WTC11 (cell line): ENCODE measurements around the gene WNT6. TPM values are rescaled to one million over a fixed set of nuclear protein-coding genes. Genes with fewer than 3 reads are reported as not detected.

Experiments used
- ATAC-seq: fragments of 200-7000 bp; cut with Tn5 transposase; 2 replicates; pipeline ENCODE4 v1.10.0; 2021; ENCODE audit warnings: mild to moderate bottlenecking, moderate library complexity
- CTCF ChIA-PET: fragments of 300-600 bp; sonication (Branson Sonifier 250); formaldehyde crosslinking; loops from one replicate; lab custom pipeline; 2021; ENCODE audit warnings: antibody characterized with exemption; lab: Charles Lee
- POLR2A ChIA-PET: fragments of 350-600 bp; sonication (Branson Sonifier 250); formaldehyde crosslinking; loops from one replicate; lab custom pipeline; 2021; ENCODE audit warnings: antibody characterized with exemption; lab: Charles Lee
- DNase-seq: peaks from one replicate; pipeline ENCODE4 v3.0.0; 2021; ENCODE audit warnings: low spot score
- H3K27ac Mint-ChIP-seq: 2 replicates; pipeline ENCODE4 v1.8.0; 2021; ENCODE audit warnings: mixed read lengths
- H3K27me3 Mint-ChIP-seq: 2 replicates; pipeline ENCODE4 v1.8.0; 2021; ENCODE audit warnings: low read depth, mild to moderate bottlenecking, moderate library complexity, mixed read lengths
- H3K36me3 Mint-ChIP-seq: 2 replicates; pipeline ENCODE4 v1.8.0; 2021; ENCODE audit warnings: mixed read lengths
- H3K4me1 Mint-ChIP-seq: 2 replicates; pipeline ENCODE4 v1.8.0; 2022; ENCODE audit warnings: mixed read lengths
- H3K4me3 Mint-ChIP-seq: 2 replicates; pipeline ENCODE4 v1.8.0; 2021; ENCODE audit warnings: mild to moderate bottlenecking, moderate library complexity, mixed read lengths
- H3K9me3 Mint-ChIP-seq: 2 replicates; pipeline ENCODE4 v1.8.0; 2021; ENCODE audit warnings: mixed read lengths
- CREB1 ChIP-seq: sonication (generic); formaldehyde crosslinking; IDR thresholded peaks from 2 replicates; pipeline ENCODE4 v1.8.0; 2023; ENCODE audit warnings: mild to moderate bottlenecking, missing genetic modification reagents
- EMX1 ChIP-seq: fragments of 250-450 bp; sonication (Bioruptor Pico); IDR thresholded peaks from 2 replicates; pipeline ENCODE4 v1.8.0; 2021; ENCODE audit warnings: mild to moderate bottlenecking
- GRHL2 ChIP-seq: fragments of 250-450 bp; sonication (Bioruptor Pico); IDR thresholded peaks from 2 replicates; pipeline ENCODE4 v1.8.0; 2022; ENCODE audit warnings: mild to moderate bottlenecking, moderate library complexity; ENCODE audit not compliant: insufficient replicate concordance, severe bottlenecking
- MXD4 ChIP-seq: fragments of 250-450 bp; sonication (Bioruptor Pico); IDR thresholded peaks from 2 replicates; pipeline ENCODE4 v1.8.0; 2021; ENCODE audit warnings: mild to moderate bottlenecking, moderate library complexity, borderline replicate concordance
- NFATC4 ChIP-seq: fragments of 250-450 bp; sonication (Bioruptor Pico); IDR thresholded peaks from 2 replicates; pipeline ENCODE4 v1.9.0; 2021; ENCODE audit warnings: mild to moderate bottlenecking
- NR3C1 ChIP-seq: sonication (generic); formaldehyde crosslinking; conservative IDR thresholded peaks from 2 replicates; pipeline ENCODE4 v1.8.1; 2023; ENCODE audit warnings: low read depth, mild to moderate bottlenecking, missing genetic modification reagents
- OVOL2 ChIP-seq: fragments of 250-450 bp; sonication (Bioruptor Pico); IDR thresholded peaks from 2 replicates; pipeline ENCODE4 v1.9.0; 2021; ENCODE audit warnings: mild to moderate bottlenecking, borderline replicate concordance
- RELA ChIP-seq: sonication (generic); formaldehyde crosslinking; IDR thresholded peaks from 2 replicates; pipeline ENCODE4 v1.8.1; 2022; ENCODE audit warnings: missing genetic modification reagents, mild to moderate bottlenecking, borderline replicate concordance
- SMAD4 ChIP-seq: sonication (generic); formaldehyde crosslinking; IDR thresholded peaks from 2 replicates; pipeline ENCODE4 v1.8.0; 2022; ENCODE audit warnings: mild to moderate bottlenecking, missing genetic modification reagents
- TCF7 ChIP-seq: sonication (generic); formaldehyde crosslinking; IDR thresholded peaks from 2 replicates; pipeline ENCODE4 v1.8.0; 2022; ENCODE audit warnings: mild to moderate bottlenecking, low read depth, missing genetic modification reagents, moderate library complexity
- TEAD4 ChIP-seq: sonication (generic); formaldehyde crosslinking; IDR thresholded peaks from 2 replicates; pipeline ENCODE4 v1.8.0; 2022; ENCODE audit warnings: mild to moderate bottlenecking, missing genetic modification reagents
- ZBTB21 ChIP-seq: sonication (generic); formaldehyde crosslinking; IDR thresholded peaks from 2 replicates; pipeline ENCODE4 v1.8.1; 2023; ENCODE audit warnings: mild to moderate bottlenecking, missing genetic modification reagents, borderline replicate concordance
- ZNF121 ChIP-seq: sonication (generic); formaldehyde crosslinking; IDR thresholded peaks from 2 replicates; pipeline ENCODE4 v1.8.0; 2023; ENCODE audit warnings: missing genetic modification reagents
- ZNF138 ChIP-seq: sonication (generic); formaldehyde crosslinking; conservative IDR thresholded peaks from 2 replicates; pipeline ENCODE4 v1.8.1; 2022; ENCODE audit warnings: mild to moderate bottlenecking, moderate library complexity, missing genetic modification reagents
- ZNF219 ChIP-seq: sonication (generic); formaldehyde crosslinking; IDR thresholded peaks from 2 replicates; pipeline ENCODE4 v1.8.0; 2023; ENCODE audit warnings: missing genetic modification reagents, mild to moderate bottlenecking, borderline replicate concordance
- ZNF396 ChIP-seq: fragments of 250-450 bp; sonication (Bioruptor Pico); IDR thresholded peaks from 2 replicates; pipeline ENCODE4 v1.8.0; 2021; ENCODE audit warnings: mild to moderate bottlenecking, moderate library complexity, borderline replicate concordance
- total RNA-seq: library from RNA; stranded (reverse); gene quantifications from 3 replicates; pipeline ENCODE4 v1.2.3, GENCODE V29; 2021
- TF ChIP-seq, protein P1 (sequence below): sonication (generic); formaldehyde crosslinking; IDR thresholded peaks from 2 replicates; pipeline ENCODE4 v1.8.0; 2022; ENCODE audit warnings: mild to moderate bottlenecking, missing genetic modification reagents
- TF ChIP-seq, protein P2 (sequence below): fragments of 250-450 bp; sonication (Bioruptor Pico); IDR thresholded peaks from 2 replicates; pipeline ENCODE4 v1.9.0; 2021; ENCODE audit warnings: moderate library complexity, mild to moderate bottlenecking, inconsistent platforms, borderline replicate concordance
- TF ChIP-seq, protein P3 (sequence below): sonication (generic); formaldehyde crosslinking; IDR thresholded peaks from 2 replicates; pipeline ENCODE4 v1.8.1; 2022; ENCODE audit warnings: low read depth, missing genetic modification reagents, borderline replicate concordance
- TF ChIP-seq, protein P4 (sequence below): sonication (generic); formaldehyde crosslinking; IDR thresholded peaks from 2 replicates; pipeline ENCODE4 v1.8.1; 2023; ENCODE audit warnings: mild to moderate bottlenecking, missing genetic modification reagents, borderline replicate concordance
- TF ChIP-seq, protein P5 (sequence below): sonication (generic); formaldehyde crosslinking; IDR thresholded peaks from 2 replicates; pipeline ENCODE4 v1.8.0; 2022; ENCODE audit warnings: mild to moderate bottlenecking, missing genetic modification reagents
- TF ChIP-seq, protein P6 (sequence below): sonication (generic); formaldehyde crosslinking; IDR thresholded peaks from 2 replicates; pipeline ENCODE4 v1.8.0; 2022; ENCODE audit warnings: mild to moderate bottlenecking, missing genetic modification reagents
- TF ChIP-seq, protein P7 (sequence below): sonication (generic); formaldehyde crosslinking; IDR thresholded peaks from 2 replicates; pipeline ENCODE4 v1.8.0; 2022; ENCODE audit warnings: missing genetic modification reagents

Gene WNT6
- total RNA-seq, 1 experiment from 2014 or later: not detected

DNA sequence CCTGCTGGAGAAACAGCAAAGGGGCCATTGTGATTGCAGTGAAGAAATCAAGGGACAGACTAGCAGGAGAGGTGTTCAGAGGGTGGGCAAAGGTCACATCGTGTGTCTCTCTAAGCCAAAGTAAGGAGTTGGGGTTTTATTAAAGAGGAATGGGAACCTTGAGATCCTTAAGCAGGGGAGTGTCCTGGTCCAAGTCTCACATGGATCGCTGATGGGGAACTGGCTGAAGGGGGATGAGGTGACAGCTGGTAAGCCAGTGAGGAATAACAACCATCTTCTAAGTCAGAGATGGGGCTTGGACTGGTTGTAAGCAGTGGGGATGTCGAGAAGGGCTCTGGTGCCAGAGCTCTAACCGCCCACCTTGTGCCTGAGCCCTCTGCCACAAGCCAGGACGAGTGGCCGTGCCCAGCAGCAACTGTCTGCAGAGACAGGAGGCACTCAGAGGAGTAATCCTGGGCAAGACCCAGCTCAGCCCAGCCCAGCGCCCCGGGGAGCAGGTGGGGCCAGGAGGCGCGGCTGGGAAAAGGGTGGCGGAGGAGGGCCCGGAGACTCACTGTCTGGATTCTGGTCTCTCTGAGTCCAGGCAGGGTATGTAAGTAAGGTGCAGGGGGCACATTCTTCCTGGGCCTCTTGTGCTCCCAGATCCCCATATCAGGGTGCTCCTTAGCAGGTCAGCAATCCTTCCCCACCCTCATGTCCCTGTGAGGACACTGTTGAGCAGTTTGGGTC, 34.7 kb downstream of the WNT6 start:
- H3K27ac Mint-ChIP-seq: no peak overlapping the region
- H3K4me3 Mint-ChIP-seq: no peak overlapping the region
- H3K4me1 Mint-ChIP-seq: peaks cover 24% of the 10 kb centered on the region
- no peaks in the 10 kb centered on the region for H3K36me3 Mint-ChIP-seq
- no peaks in the 10 kb centered on the region for H3K9me3 Mint-ChIP-seq
- CTCF ChIA-PET: interaction anchor here (2.2 to 9.5 kb wide), 3 partner anchors 15 to 86 kb away, joined by 9 to 422 read pairs (median 40); partner anchors contain the start of gene WNT10A
- H3K27me3 Mint-ChIP-seq: peaks cover 100% of the 10 kb centered on the region
- DNase-seq (no peak), ATAC-seq (no peak)
- TF ChIP-seq TEAD4 (CRISPR knock-in tag): no peak
- no peak for TF ChIP-seq EMX1 (CRISPR knock-in tag)
- TF ChIP-seq, protein P1, sequence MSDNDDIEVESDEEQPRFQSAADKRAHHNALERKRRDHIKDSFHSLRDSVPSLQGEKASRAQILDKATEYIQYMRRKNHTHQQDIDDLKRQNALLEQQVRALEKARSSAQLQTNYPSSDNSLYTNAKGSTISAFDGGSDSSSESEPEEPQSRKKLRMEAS (CRISPR knock-in tag): no peak
- TF ChIP-seq MXD4 (CRISPR knock-in tag): no peak
- TF ChIP-seq, protein P2, sequence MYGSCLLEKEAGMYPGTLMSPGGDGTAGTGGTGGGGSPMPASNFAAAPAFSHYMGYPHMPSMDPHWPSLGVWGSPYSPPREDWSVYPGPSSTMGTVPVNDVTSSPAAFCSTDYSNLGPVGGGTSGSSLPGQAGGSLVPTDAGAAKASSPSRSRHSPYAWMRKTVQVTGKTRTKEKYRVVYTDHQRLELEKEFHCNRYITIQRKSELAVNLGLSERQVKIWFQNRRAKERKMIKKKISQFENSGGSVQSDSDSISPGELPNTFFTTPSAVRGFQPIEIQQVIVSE (CRISPR knock-in tag): no peak
- no peak for TF ChIP-seq ZNF138 (CRISPR knock-in tag)
- TF ChIP-seq SMAD4: no peak
- TF ChIP-seq, protein P3, sequence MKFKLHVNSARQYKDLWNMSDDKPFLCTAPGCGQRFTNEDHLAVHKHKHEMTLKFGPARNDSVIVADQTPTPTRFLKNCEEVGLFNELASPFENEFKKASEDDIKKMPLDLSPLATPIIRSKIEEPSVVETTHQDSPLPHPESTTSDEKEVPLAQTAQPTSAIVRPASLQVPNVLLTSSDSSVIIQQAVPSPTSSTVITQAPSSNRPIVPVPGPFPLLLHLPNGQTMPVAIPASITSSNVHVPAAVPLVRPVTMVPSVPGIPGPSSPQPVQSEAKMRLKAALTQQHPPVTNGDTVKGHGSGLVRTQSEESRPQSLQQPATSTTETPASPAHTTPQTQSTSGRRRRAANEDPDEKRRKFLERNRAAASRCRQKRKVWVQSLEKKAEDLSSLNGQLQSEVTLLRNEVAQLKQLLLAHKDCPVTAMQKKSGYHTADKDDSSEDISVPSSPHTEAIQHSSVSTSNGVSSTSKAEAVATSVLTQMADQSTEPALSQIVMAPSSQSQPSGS: no peak
- TF ChIP-seq, protein P4, sequence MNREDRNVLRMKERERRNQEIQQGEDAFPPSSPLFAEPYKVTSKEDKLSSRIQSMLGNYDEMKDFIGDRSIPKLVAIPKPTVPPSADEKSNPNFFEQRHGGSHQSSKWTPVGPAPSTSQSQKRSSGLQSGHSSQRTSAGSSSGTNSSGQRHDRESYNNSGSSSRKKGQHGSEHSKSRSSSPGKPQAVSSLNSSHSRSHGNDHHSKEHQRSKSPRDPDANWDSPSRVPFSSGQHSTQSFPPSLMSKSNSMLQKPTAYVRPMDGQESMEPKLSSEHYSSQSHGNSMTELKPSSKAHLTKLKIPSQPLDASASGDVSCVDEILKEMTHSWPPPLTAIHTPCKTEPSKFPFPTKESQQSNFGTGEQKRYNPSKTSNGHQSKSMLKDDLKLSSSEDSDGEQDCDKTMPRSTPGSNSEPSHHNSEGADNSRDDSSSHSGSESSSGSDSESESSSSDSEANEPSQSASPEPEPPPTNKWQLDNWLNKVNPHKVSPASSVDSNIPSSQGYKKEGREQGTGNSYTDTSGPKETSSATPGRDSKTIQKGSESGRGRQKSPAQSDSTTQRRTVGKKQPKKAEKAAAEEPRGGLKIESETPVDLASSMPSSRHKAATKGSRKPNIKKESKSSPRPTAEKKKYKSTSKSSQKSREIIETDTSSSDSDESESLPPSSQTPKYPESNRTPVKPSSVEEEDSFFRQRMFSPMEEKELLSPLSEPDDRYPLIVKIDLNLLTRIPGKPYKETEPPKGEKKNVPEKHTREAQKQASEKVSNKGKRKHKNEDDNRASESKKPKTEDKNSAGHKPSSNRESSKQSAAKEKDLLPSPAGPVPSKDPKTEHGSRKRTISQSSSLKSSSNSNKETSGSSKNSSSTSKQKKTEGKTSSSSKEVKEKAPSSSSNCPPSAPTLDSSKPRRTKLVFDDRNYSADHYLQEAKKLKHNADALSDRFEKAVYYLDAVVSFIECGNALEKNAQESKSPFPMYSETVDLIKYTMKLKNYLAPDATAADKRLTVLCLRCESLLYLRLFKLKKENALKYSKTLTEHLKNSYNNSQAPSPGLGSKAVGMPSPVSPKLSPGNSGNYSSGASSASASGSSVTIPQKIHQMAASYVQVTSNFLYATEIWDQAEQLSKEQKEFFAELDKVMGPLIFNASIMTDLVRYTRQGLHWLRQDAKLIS: no peak
- TF ChIP-seq, protein P5, sequence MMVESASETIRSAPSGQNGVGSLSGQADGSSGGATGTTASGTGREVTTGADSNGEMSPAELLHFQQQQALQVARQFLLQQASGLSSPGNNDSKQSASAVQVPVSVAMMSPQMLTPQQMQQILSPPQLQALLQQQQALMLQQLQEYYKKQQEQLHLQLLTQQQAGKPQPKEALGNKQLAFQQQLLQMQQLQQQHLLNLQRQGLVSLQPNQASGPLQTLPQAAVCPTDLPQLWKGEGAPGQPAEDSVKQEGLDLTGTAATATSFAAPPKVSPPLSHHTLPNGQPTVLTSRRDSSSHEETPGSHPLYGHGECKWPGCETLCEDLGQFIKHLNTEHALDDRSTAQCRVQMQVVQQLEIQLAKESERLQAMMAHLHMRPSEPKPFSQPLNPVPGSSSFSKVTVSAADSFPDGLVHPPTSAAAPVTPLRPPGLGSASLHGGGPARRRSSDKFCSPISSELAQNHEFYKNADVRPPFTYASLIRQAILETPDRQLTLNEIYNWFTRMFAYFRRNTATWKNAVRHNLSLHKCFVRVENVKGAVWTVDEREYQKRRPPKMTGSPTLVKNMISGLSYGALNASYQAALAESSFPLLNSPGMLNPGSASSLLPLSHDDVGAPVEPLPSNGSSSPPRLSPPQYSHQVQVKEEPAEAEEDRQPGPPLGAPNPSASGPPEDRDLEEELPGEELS (CRISPR knock-in tag): no peak
- no peak for TF ChIP-seq ZBTB21
- TF ChIP-seq NFATC4 (CRISPR knock-in tag): no peak
- TF ChIP-seq OVOL2 (CRISPR knock-in tag): no peak
- POLR2A ChIA-PET: no interaction called here

DNA sequence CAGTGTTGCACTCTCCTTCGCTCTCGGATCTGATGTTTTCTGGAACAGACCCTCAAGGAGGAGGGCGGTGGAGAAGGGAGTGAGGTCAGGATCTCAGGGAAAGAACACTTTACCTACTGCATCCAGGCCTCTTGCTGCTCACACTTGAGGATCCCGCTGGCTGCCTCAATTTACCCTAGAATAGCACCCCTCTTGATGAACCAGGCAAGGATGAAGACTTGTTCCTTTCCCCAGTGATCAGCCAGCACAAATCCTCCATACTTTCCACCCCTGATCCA, 35.2 kb downstream of the WNT6 start:
- CTCF ChIA-PET: interaction anchor here (5.2 to 9.5 kb wide), 2 partner anchors 18 to 86 kb away, joined by 40 to 422 read pairs; partner anchors contain the start of gene WNT10A
- peaks cover 100% of the 10 kb centered on the region for H3K27me3 Mint-ChIP-seq
- no peak for TF ChIP-seq NR3C1 (CRISPR knock-in tag)
- TF ChIP-seq GRHL2: no peak
- no peak for TF ChIP-seq ZNF219 (CRISPR knock-in tag)
- no peak for TF ChIP-seq TCF7 (CRISPR knock-in tag)
- TF ChIP-seq TEAD4 (CRISPR knock-in tag): no peak
- TF ChIP-seq CREB1 (CRISPR knock-in tag): no peak
- no peak for TF ChIP-seq RELA
- TF ChIP-seq ZNF121 (CRISPR knock-in tag): no peak
- TF ChIP-seq, protein P6, sequence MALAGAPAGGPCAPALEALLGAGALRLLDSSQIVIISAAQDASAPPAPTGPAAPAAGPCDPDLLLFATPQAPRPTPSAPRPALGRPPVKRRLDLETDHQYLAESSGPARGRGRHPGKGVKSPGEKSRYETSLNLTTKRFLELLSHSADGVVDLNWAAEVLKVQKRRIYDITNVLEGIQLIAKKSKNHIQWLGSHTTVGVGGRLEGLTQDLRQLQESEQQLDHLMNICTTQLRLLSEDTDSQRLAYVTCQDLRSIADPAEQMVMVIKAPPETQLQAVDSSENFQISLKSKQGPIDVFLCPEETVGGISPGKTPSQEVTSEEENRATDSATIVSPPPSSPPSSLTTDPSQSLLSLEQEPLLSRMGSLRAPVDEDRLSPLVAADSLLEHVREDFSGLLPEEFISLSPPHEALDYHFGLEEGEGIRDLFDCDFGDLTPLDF: no peak
- TF ChIP-seq, protein P7, sequence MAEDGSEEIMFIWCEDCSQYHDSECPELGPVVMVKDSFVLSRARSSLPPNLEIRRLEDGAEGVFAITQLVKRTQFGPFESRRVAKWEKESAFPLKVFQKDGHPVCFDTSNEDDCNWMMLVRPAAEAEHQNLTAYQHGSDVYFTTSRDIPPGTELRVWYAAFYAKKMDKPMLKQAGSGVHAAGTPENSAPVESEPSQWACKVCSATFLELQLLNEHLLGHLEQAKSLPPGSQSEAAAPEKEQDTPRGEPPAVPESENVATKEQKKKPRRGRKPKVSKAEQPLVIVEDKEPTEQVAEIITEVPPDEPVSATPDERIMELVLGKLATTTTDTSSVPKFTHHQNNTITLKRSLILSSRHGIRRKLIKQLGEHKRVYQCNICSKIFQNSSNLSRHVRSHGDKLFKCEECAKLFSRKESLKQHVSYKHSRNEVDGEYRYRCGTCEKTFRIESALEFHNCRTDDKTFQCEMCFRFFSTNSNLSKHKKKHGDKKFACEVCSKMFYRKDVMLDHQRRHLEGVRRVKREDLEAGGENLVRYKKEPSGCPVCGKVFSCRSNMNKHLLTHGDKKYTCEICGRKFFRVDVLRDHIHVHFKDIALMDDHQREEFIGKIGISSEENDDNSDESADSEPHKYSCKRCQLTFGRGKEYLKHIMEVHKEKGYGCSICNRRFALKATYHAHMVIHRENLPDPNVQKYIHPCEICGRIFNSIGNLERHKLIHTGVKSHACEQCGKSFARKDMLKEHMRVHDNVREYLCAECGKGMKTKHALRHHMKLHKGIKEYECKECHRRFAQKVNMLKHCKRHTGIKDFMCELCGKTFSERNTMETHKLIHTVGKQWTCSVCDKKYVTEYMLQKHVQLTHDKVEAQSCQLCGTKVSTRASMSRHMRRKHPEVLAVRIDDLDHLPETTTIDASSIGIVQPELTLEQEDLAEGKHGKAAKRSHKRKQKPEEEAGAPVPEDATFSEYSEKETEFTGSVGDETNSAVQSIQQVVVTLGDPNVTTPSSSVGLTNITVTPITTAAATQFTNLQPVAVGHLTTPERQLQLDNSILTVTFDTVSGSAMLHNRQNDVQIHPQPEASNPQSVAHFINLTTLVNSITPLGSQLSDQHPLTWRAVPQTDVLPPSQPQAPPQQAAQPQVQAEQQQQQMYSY (CRISPR knock-in tag): no peak
- no peak for TF ChIP-seq ZNF396 (CRISPR knock-in tag)

More for the DNA sequence above, 35.2 kb downstream of the WNT6 start:
- POLR2A ChIA-PET: no interaction called here
- H3K4me1 Mint-ChIP-seq: peaks cover 24% of the 10 kb centered on the region
- no peak overlapping the region for H3K27ac Mint-ChIP-seq
- ATAC-seq (no peak), DNase-seq (no peak)
- H3K36me3 Mint-ChIP-seq: no peaks in the 10 kb centered on the region
- H3K9me3 Mint-ChIP-seq: no peaks in the 10 kb centered on the region
- H3K4me3 Mint-ChIP-seq: no peak overlapping the region
